Mucosa of descending colon (tissue), 3 donors: Measurements from ENCODE around the gene KRTAP5-10. TPM values are rescaled to one million over a fixed set of nuclear protein-coding genes. Genes with fewer than 3 reads are reported as not detected.

Source experiments
- ATAC-seq: fragments of 200-7000 bp; cut with Tn5 transposase; one replicate; pipeline ENCODE4 v1.9.1; 2020; ENCODE audit warnings: mild to moderate bottlenecking, moderate library complexity
- DNase-seq, 3 donors: peaks; one replicate each; pipeline ENCODE4 v3.0.0-alpha.2; 2020
- H3K36me3 ChIP-seq: fragments of 200-600 bp; one replicate; pipeline ENCODE4 v1.8.0; 2021; ENCODE audit warnings: low read depth, mild to moderate bottlenecking
- H3K4me1 ChIP-seq: fragments of 200-600 bp; one replicate; pipeline ENCODE4 v1.8.0; 2021; ENCODE audit warnings: low read depth, mild to moderate bottlenecking
- H3K4me3 ChIP-seq: fragments of 200-600 bp; one replicate; pipeline ENCODE4 v1.8.0; 2021; ENCODE audit warnings: mild to moderate bottlenecking
- H3K9me3 ChIP-seq: fragments of 200-600 bp; one replicate; pipeline ENCODE4 v1.8.0; 2021; ENCODE audit warnings: mild to moderate bottlenecking
- intact Hi-C, 2 donors: fragments of 100-400 bp; cut with DNase I in 1 of 2; cut with micrococcal nuclease in 1 of 2; formaldehyde crosslinking; loops; one replicate each; pipeline versions ENCODE4 v1.11.0 to v1.11.1; 2022; cut with DNase I, micrococcal nuclease
- total RNA-seq, 3 donors: library from RNA; stranded (reverse); fragmentation: NEBNext Ultra II Directional in 2 of 3; extraction: Animal tissue kit (Norgen Biotek cat#: 25700) in 2 of 3; gene quantifications; one replicate each; pipeline versions ENCODE4 v1.2.1 to v1.2.4, GENCODE V29; 2021 to 2023
- TF ChIP-seq, protein P1 (sequence below): fragments of 200-600 bp; IDR thresholded peaks from one replicate; pipeline ENCODE4 v1.8.0; 2022; ENCODE audit warnings: antibody characterized with exemption, mild to moderate bottlenecking
- donor health status: DM: no; HTN: no; CAD: no; lungs with moderate emphysema.
- donor health status: DM: no; HTN: no; CAD: no.
- donor health status: DM: no; HTN: yes; CAD: no.

Gene KRTAP5-10
- total RNA-seq, 3 donors from 2014 or later = 0.34 to 0.75 TPM; not detected in 1

DNA sequence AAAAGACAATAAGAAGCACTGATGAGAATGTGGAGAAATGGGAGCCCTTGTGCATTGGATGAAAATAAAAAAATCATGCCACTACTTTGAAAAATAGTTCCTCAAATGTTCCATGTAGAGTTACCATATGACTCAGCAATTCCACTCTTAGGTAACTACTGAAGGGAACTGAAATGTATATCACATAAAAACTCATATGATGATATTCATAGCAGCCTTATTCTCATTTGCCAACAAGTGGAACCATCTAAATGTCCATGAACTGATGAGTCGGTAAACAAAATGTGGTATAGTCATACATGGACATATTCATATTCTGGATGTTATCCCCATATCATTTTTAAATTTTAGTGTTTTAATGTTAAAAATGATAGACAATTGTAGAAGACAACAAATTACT lies 13.7 kb upstream of the KRTAP5-10 start:
- no peaks in the 10 kb centered on the region for H3K9me3 ChIP-seq
- ATAC-seq = no peak
- H3K4me3 ChIP-seq = no peak overlapping the region
- intact Hi-C loops = no loop called here
- no peak for DNase-seq
- no peaks in the 10 kb centered on the region for H3K36me3 ChIP-seq
- TF ChIP-seq, protein P1, sequence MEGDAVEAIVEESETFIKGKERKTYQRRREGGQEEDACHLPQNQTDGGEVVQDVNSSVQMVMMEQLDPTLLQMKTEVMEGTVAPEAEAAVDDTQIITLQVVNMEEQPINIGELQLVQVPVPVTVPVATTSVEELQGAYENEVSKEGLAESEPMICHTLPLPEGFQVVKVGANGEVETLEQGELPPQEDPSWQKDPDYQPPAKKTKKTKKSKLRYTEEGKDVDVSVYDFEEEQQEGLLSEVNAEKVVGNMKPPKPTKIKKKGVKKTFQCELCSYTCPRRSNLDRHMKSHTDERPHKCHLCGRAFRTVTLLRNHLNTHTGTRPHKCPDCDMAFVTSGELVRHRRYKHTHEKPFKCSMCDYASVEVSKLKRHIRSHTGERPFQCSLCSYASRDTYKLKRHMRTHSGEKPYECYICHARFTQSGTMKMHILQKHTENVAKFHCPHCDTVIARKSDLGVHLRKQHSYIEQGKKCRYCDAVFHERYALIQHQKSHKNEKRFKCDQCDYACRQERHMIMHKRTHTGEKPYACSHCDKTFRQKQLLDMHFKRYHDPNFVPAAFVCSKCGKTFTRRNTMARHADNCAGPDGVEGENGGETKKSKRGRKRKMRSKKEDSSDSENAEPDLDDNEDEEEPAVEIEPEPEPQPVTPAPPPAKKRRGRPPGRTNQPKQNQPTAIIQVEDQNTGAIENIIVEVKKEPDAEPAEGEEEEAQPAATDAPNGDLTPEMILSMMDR = no peak
- no peaks in the 10 kb centered on the region for H3K4me1 ChIP-seq

DNA sequence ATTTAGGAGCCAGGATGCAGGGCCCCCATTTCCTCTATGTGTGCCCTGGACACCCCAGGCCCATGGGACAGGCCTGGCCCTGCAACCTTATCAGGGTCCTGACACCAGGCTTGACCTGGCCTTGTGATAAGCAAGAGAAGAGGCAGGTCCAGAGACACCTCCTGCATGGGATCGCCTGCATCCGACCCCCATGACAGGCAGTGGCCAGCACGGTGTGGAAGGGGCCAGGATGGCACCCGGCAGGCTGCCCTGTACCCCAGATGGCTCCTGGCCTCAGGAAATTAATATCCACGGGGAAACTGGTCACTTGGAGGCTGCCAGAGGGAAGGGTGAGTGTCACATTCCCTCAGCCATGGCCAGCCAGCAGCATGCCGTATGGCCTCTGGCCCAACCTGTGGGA lies 10.4 kb upstream of the KRTAP5-10 start:
- ATAC-seq = no peak
- H3K9me3 ChIP-seq = no peaks in the 10 kb centered on the region
- no peaks in the 10 kb centered on the region for H3K4me1 ChIP-seq
- TF ChIP-seq, protein P1 = no peak
- intact Hi-C loops = no loop called here
- H3K4me3 ChIP-seq = no peak overlapping the region
- no peak for DNase-seq
- no peaks in the 10 kb centered on the region for H3K36me3 ChIP-seq

DNA sequence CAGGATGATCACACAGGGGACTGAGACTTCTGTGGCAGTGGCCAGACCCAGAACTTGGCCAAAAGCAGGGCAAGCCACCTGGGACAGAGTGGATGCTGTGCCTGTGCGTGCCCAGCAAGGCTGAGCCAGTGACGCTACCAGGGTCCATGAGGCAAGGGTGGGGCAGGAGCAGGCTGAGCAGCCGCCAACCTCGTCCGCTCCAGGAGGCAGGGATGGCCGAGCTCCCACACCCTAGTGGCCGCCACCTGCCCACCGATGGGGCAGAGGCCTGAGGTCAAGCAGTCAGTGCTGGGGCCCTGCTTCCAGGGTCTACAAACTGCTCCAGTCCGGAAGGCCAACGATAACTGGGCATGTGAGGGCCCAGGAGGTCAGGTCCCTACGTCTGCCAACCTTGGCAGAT lies 9.9 kb upstream of the KRTAP5-10 start:
- intact Hi-C loops = no loop called here
- Histone ChIP-seq H3K36me3 (no peaks in the 10 kb centered on the region), H3K9me3 (no peaks in the 10 kb centered on the region), H3K4me3 (no peak overlapping the region), H3K4me1 (no peaks in the 10 kb centered on the region)
- TF ChIP-seq, protein P1 = no peak
- ATAC-seq = no peak
- DNase-seq = no peak

DNA sequence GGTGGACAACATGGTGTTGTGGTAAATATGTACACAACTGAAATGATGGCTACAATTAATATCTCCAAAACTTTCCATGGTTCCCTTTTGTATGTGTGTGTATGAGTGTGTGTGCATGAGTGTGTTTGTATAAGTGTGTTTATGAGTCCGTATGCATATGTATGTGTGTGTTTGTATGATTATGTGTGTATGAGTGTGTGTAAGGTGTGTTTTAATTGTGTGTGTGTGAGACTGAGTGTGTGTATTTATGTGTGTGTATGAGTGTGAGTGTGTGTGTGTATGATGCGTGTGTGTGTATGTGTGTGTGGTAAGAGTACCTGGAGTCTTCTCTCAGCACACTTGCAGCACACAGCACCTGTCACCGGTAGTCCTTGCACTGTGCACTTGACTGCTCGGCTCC lies 9.3 kb upstream of the KRTAP5-10 start:
- Histone ChIP-seq H3K36me3 (no peaks in the 10 kb centered on the region), H3K4me3 (no peak overlapping the region), H3K9me3 (no peaks in the 10 kb centered on the region), H3K4me1 (no peaks in the 10 kb centered on the region)
- ATAC-seq (no peak), DNase-seq (no peak)
- TF ChIP-seq, protein P1 = no peak
- intact Hi-C loops = no loop called here

DNA sequence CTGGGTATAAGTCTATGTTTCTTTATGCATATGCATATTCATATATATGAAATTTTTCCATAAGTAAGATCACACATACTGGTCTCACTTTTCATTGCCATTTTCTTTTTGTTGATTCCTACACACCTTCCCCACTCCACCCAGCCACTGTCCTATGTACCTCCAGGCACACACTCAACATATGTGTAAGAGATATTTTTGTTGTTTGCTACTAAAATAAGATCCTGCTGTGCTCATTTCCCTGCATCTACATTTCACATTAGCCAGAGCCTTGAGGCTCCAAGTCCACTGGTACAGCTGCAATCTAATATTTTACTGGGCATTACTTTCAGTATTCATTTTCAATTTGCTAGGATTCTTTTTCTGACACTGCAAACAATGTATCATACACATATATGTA lies 8.1 kb upstream of the KRTAP5-10 start:
- Histone ChIP-seq H3K9me3 (no peaks in the 10 kb centered on the region), H3K4me3 (no peak overlapping the region), H3K36me3 (no peaks in the 10 kb centered on the region), H3K4me1 (no peaks in the 10 kb centered on the region)
- ATAC-seq (no peak), DNase-seq (no peak)
- intact Hi-C loops = no loop called here
- TF ChIP-seq, protein P1 = no peak

DNA sequence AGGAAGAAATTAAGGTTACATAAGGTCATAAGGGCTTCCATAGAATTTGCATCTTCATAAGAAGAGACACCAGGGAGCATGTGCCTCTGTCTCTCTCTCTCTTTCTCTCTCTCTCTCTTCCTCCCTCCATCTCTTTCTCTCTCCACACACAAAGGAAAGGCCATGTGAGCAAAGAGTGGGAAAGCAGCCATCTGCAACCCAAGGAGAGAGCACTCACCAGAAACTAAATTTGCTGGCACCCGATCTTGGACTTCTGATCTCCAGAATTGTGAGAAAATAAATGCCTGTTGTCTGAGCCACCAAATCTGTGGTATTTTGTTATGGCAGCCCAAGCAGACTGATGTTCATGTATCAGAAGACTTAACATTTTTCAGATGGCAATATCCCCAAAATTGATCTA lies 6.4 kb upstream of the KRTAP5-10 start:
- Histone ChIP-seq H3K9me3 (no peaks in the 10 kb centered on the region), H3K4me1 (no peaks in the 10 kb centered on the region), H3K4me3 (no peak overlapping the region), H3K36me3 (no peaks in the 10 kb centered on the region)
- TF ChIP-seq, protein P1 = no peak
- no peak for DNase-seq
- intact Hi-C loops = no loop called here
- ATAC-seq = no peak
